SKM-1 (cell line): ENCODE measurements around the gene EDAR.

Experiments used
- DNase-seq: peaks from one replicate; lab custom pipeline; 2025; ENCODE audit not compliant: unreplicated experiment; lab: John Stamatoyannopoulos, UW

The EDAR gene

GRCh38 chr2:108941767-108942166 lies 47.3 kb downstream of the EDAR start:
- DNase-seq = no peak

GRCh38 chr2:108941161-108941665 lies 47.8 kb downstream of the EDAR start:
- DNase-seq = no peak

- DNase-seq = no peak
Observed at GRCh38 chr2:108940156-108940555, 48.9 kb downstream of the EDAR start.

- no peak for DNase-seq
Observed at GRCh38 chr2:108938077-108938710, 50.8 kb downstream of the EDAR start.

- no peak for DNase-seq
Observed at GRCh38 chr2:108937367-108938017, 51.5 kb downstream of the EDAR start.

GRCh38 chr2:108936866-108937265 lies 52.2 kb downstream of the EDAR start:
- DNase-seq = no peak

- no peak for DNase-seq
Observed at GRCh38 chr2:108936076-108936864, 52.8 kb downstream of the EDAR start.

- DNase-seq = no peak
Observed at GRCh38 chr2:108935271-108935741, 53.7 kb downstream of the EDAR start.

GRCh38 chr2:108934583-108935245 lies 54.3 kb downstream of the EDAR start:
- no peak for DNase-seq

- DNase-seq = no peak
Observed at GRCh38 chr2:108934151-108934550, 54.9 kb downstream of the EDAR start.

GRCh38 chr2:108933691-108934117 lies 55.3 kb downstream of the EDAR start:
- DNase-seq = no peak

- no peak for DNase-seq
Observed at GRCh38 chr2:108932736-108933332, 56.2 kb downstream of the EDAR start.

GRCh38 chr2:108931372-108931771 lies 57.6 kb downstream of the EDAR start:
- DNase-seq = no peak

- no peak for DNase-seq
Observed at GRCh38 chr2:108929807-108930425, 59.1 kb downstream of the EDAR start.

- no peak for DNase-seq
Observed at GRCh38 chr2:108928660-108929377, 60.2 kb downstream of the EDAR start.

GRCh38 chr2:108927936-108928659 lies 60.9 kb downstream of the EDAR start:
- peak; percentile 42 for DNase-seq

- DNase-seq = no peak
Observed at GRCh38 chr2:108927405-108927804, 61.6 kb downstream of the EDAR start.

GRCh38 chr2:108926561-108927380 lies 62.2 kb downstream of the EDAR start:
- no peak for DNase-seq
